22Rv1 (cell line): Measurements from ENCODE around the gene PLB1.
A peak's percentile ranks its signal among the peaks of the same experiment; 100 is the strongest.

Experiments
- H3K27ac ChIP-seq: fragments of 450-650 bp; 2 replicates; pipeline ENCODE4 v1.5.1; 2017
- ZFX ChIP-seq: fragments of 450-650 bp; IDR thresholded peaks from 2 replicates; pipeline ENCODE4 v1.6.1; 2017; ENCODE audit warnings: antibody characterized with exemption, borderline replicate concordance
- TF ChIP-seq, protein P1 (sequence below): fragments of 450-650 bp; IDR thresholded peaks from 2 replicates; pipeline ENCODE4 v1.5.1; 2017; ENCODE audit warnings: mild to moderate bottlenecking

The PLB1 gene

DNA sequence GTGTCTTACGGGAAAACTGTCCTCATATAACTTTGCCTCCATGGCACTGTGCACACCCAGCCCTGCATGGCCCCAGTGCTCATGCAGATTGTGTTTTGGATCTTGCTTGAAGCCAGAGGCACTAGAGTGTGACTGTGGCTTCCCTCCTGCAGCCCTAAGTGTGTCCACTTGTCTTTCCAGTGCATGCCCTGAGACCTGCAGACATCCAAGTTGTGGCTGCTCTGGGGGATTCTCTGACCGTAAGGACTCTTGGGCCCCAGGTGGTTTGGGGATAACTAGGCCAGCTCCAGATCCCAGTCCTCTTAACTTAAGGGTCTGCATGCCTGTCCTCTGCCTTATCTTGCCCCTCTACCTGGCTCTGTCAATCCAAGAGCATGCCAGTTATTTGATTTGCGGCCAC is 96.6 kb downstream of the PLB1 start:
- no peak overlapping the region for H3K27ac ChIP-seq
- no peak for TF ChIP-seq ZFX
- TF ChIP-seq, protein P1, sequence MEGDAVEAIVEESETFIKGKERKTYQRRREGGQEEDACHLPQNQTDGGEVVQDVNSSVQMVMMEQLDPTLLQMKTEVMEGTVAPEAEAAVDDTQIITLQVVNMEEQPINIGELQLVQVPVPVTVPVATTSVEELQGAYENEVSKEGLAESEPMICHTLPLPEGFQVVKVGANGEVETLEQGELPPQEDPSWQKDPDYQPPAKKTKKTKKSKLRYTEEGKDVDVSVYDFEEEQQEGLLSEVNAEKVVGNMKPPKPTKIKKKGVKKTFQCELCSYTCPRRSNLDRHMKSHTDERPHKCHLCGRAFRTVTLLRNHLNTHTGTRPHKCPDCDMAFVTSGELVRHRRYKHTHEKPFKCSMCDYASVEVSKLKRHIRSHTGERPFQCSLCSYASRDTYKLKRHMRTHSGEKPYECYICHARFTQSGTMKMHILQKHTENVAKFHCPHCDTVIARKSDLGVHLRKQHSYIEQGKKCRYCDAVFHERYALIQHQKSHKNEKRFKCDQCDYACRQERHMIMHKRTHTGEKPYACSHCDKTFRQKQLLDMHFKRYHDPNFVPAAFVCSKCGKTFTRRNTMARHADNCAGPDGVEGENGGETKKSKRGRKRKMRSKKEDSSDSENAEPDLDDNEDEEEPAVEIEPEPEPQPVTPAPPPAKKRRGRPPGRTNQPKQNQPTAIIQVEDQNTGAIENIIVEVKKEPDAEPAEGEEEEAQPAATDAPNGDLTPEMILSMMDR, result no peak

DNA sequence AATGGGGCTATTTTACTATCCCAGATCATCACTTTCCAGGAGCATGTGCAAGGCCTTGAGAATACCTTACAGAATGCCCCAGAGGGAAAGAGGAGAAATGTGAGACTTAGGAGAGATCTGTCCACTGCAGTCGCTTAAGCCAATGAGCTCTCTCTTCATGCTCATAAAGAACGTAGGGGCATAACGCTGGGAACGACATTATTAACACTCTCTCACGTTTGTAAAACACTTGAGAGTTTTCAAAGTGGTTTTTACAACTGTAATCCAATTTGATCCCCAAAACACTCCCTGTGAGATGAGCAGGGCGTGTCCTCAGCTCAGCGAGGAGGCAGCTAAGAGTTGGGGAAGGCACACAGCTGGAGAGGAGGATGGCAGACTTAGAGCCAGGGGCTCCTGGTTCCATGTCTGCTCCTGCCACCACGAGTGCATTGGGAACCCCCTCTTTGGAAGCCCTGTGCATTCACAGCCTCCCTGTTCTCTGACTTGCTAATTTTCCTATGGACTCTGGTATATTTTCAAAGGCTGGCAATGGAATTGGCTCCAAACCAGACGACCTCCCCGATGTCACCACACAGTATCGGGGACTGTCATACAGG is 97.4 kb downstream of the PLB1 start:
- no peak for TF ChIP-seq ZFX
- TF ChIP-seq, protein P1, result no peak
- H3K27ac ChIP-seq, result no peak overlapping the region

DNA sequence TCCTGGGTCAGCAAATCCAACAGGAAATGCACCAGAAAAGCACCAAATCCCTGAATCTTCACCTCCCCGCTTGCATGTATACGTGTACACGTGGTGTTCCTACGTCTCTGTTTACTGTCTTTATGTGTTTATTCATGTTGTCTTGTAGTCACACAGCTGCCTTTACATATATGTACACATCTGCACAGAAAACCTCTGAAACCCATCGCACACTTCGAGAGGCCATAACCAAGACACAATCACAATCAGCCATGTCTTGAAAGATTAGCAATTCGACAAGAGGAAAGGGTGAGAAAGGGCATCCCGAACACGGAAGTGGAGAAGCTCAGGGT is 98.1 kb downstream of the PLB1 start:
- peak overlapping the region; percentile 17; the same call in 1 of the 2 replicates for H3K27ac ChIP-seq
- TF ChIP-seq ZFX, result no peak
- TF ChIP-seq, protein P1, result no peak

DNA sequence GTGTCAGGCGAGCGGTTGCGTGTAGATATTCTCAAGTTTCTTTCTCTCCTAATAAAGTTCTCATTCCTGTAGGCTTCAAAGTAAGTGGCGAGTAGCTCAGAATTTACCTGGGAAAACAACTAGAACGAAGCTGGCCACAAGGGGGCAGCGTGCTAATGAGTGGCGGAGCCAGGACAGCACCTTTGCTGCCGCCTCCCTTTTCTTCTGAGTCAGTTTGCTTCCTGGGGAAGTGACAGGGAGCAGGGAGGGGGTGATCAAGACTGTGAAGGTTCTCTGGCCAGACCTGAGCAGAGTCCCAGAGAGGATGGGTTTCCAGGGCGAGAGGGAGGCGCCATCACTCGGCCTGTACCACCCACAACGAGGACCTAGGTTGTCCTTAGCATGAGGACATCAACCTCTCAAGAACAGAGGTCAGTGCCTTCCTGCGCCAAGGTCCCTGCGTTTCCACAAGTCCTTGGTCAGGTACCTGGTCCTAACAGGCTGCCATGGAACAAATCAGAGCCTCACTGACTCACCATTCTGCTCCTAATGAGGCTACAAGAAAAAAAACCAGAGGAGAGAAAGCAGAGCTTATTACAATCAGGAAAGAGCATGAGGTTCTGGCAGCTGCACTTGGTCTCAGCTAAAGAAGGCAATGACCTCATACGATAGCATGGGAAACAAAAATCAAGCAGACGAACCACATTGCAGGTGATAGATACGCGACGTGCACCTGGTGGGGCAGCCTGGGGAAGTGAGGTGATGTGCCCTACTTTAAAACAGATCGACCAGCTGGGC is 98.7 kb downstream of the PLB1 start:
- no peak for TF ChIP-seq ZFX
- TF ChIP-seq, protein P1, result peak; percentile 94
- H3K27ac ChIP-seq, result peak overlapping the region; percentile 17; the same call in 1 of the 2 replicates

DNA sequence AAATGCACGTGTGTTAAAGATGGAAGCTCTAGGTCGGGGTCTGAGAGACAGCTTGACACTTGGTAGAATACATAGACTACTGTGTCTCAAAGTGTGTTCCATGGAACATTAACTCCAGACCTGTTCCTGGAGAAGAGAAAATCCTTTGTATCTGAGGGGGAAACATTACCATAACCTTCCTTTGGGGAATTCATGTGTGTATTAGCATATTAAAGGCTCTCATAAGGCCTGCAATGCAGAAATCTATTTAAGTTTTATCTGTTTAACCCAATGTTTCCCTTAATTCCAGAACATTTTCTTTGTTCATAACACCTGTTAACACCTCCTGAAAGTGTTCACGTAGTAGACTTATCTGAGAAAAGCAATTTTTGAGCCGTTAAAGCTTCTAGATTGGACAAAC is 99.5 kb downstream of the PLB1 start:
- no peak overlapping the region for H3K27ac ChIP-seq
- no peak for TF ChIP-seq ZFX
- TF ChIP-seq, protein P1, result no peak

DNA sequence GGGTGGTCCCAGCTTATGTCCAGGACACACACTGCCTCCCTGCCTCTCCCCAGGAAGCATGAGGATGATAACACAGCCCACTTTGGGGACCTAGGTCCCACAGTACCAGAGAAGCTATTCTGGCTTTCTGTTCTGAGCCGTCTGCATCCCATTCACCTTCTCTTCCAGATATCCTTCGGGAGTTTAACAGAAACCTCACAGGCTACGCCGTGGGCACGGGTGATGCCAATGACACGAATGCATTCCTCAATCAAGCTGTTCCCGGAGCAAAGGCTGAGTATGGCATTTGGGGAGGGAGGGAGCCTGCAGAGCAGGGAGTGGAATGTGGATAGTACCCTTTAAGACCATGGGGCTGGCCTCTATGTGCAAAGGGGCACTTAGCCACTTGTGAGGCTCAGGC is 102.6 kb downstream of the PLB1 start:
- TF ChIP-seq, protein P1, result no peak
- no peak for TF ChIP-seq ZFX
- H3K27ac ChIP-seq, result no peak overlapping the region

DNA sequence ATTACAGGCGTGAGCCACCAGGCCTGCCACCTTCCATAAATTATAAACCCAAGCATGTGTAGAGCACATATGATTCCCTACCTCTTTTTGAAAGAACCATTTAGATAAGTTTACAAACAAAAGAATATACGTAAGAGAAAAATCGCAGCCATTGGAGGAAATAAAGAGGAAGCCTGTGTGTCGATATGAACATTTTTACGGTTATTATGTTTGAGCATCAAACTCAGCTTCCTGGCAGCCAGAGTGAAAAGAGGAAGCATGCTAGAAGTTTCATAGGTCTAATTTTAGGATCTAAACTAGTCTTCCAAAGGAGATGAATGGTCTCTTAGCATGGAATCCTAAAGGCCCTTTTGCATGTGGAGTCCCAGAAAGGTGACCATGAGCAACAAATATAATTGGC is 104.3 kb downstream of the PLB1 start:
- no peak for TF ChIP-seq ZFX
- TF ChIP-seq, protein P1, result no peak
- H3K27ac ChIP-seq, result no peak overlapping the region
